Mucosa of descending colon (tissue), 3 donors: Measurements from ENCODE around the gene KCNK7. TPM values are rescaled to one million over a fixed set of nuclear protein-coding genes. Genes with fewer than 3 reads are reported as not detected.

ENCODE experiments used
- ATAC-seq: fragments of 200-7000 bp; cut with Tn5 transposase; one replicate; pipeline ENCODE4 v1.9.1; 2020; ENCODE audit warnings: mild to moderate bottlenecking, moderate library complexity
- DNase-seq, 3 donors: peaks; one replicate each; pipeline ENCODE4 v3.0.0-alpha.2; 2020
- H3K36me3 ChIP-seq: fragments of 200-600 bp; one replicate; pipeline ENCODE4 v1.8.0; 2021; ENCODE audit warnings: low read depth, mild to moderate bottlenecking
- H3K4me1 ChIP-seq: fragments of 200-600 bp; one replicate; pipeline ENCODE4 v1.8.0; 2021; ENCODE audit warnings: low read depth, mild to moderate bottlenecking
- H3K4me3 ChIP-seq: fragments of 200-600 bp; one replicate; pipeline ENCODE4 v1.8.0; 2021; ENCODE audit warnings: mild to moderate bottlenecking
- H3K9me3 ChIP-seq: fragments of 200-600 bp; one replicate; pipeline ENCODE4 v1.8.0; 2021; ENCODE audit warnings: mild to moderate bottlenecking
- CTCF ChIP-seq: fragments of 200-600 bp; IDR thresholded peaks from one replicate; pipeline ENCODE4 v1.8.0; 2022; ENCODE audit warnings: antibody characterized with exemption, mild to moderate bottlenecking
- intact Hi-C, 2 donors: fragments of 100-400 bp; cut with DNase I in 1 of 2; cut with micrococcal nuclease in 1 of 2; formaldehyde crosslinking; loops; one replicate each; pipeline versions ENCODE4 v1.11.0 to v1.11.1; 2022; cut with DNase I, micrococcal nuclease
- total RNA-seq, 3 donors: library from RNA; stranded (reverse); fragmentation: NEBNext Ultra II Directional in 2 of 3; extraction: Animal tissue kit (Norgen Biotek cat#: 25700) in 2 of 3; gene quantifications; one replicate each; pipeline versions ENCODE4 v1.2.1 to v1.2.4, GENCODE V29; 2021 to 2023
- donor health status: DM: no; HTN: no; CAD: no; lungs with moderate emphysema.
- donor health status: DM: no; HTN: no; CAD: no.
- donor health status: DM: no; HTN: yes; CAD: no.

KCNK7 gene
- total RNA-seq, 3 donors from 2014 or later, result 0.49 to 1.7 (median 1.5) TPM

GRCh38 chr11:65590240-65590738, 5.3 kb downstream of the KCNK7 start:
- Histone ChIP-seq H3K36me3 (no peaks in the 10 kb centered on the region), H3K9me3 (no peaks in the 10 kb centered on the region), H3K4me3 (no peak overlapping the region), H3K4me1 (peaks cover 29% of the 10 kb centered on the region)
- intact Hi-C loops, result loop anchor here in 1 of 2 donors (10.0 kb wide), 1 partner anchor 55 kb away; no protein-coding TSS in a partner anchor
- ATAC-seq, result no peak
- TF ChIP-seq CTCF, result no peak
- no peak for DNase-seq

- DNase-seq (peak in 1 of 3 donors; percentile 31), ATAC-seq (no peak)
- no peak for TF ChIP-seq CTCF
- H3K4me1 ChIP-seq, result peaks cover 24% of the 10 kb centered on the region
- intact Hi-C loops, result loop anchor here in 1 of 2 donors (10.0 kb wide), 1 partner anchor 55 kb away; no protein-coding TSS in a partner anchor
- no peaks in the 10 kb centered on the region for H3K36me3 ChIP-seq
- no peaks in the 10 kb centered on the region for H3K9me3 ChIP-seq
- no peak overlapping the region for H3K4me3 ChIP-seq
These were observed 6.0 kb downstream of the KCNK7 start for GRCh38 chr11:65589444-65590239.

- peak; percentile 72 for ATAC-seq
- TF ChIP-seq CTCF, result peak; percentile 73
- Histone ChIP-seq H3K9me3 (no peaks in the 10 kb centered on the region), H3K4me3 (no peak overlapping the region), H3K4me1 (peaks cover 24% of the 10 kb centered on the region), H3K36me3 (no peaks in the 10 kb centered on the region)
- intact Hi-C loops, result no loop called here
- DNase-seq, result peak; percentile 74 to 84 (median 74)
These were observed 7.2 kb downstream of the KCNK7 start for GRCh38 chr11:65588199-65589054.

- Histone ChIP-seq H3K9me3 (no peaks in the 10 kb centered on the region), H3K4me3 (no peak overlapping the region), H3K4me1 (peaks cover 17% of the 10 kb centered on the region), H3K36me3 (no peaks in the 10 kb centered on the region)
- DNase-seq (no peak), ATAC-seq (no peak)
- no peak for TF ChIP-seq CTCF
- intact Hi-C loops, result no loop called here
These were observed 8.9 kb downstream of the KCNK7 start for GRCh38 chr11:65586676-65587075.

GRCh38 chr11:65586247-65586630, 9.4 kb downstream of the KCNK7 start:
- intact Hi-C loops, result no loop called here
- no peak for ATAC-seq
- peaks cover 15% of the 10 kb centered on the region for H3K4me1 ChIP-seq

More at GRCh38 chr11:65586247-65586630, 9.4 kb downstream of the KCNK7 start:
- no peak for DNase-seq
- Histone ChIP-seq H3K36me3 (no peaks in the 10 kb centered on the region), H3K9me3 (no peaks in the 10 kb centered on the region), H3K4me3 (no peak overlapping the region)
- no peak for TF ChIP-seq CTCF
